ENCODE measurements around the gene NUDT22. TPM values are rescaled to one million over a fixed set of nuclear protein-coding genes. Genes with fewer than 3 reads are reported as not detected.

NUDT22 gene
- total RNA-seq, 1 donor from 2014 or later, result 40.8 TPM

GRCh38 chr11:64203421-64204079 is 22.5 kb upstream of the NUDT22 start:
- Mint-ChIP-seq H3K27me3 (ENCODE audit: low read depth) (no peaks in the 10 kb centered on the region), H3K4me3 (peak overlapping the region; percentile 58), H3K36me3 (ENCODE audit: low read depth) (peaks cover 18% of the 10 kb centered on the region), H3K27ac (ENCODE audit: unreplicated experiment) (no peak overlapping the region), H3K4me1 (peaks cover 9% of the 10 kb centered on the region), H3K9me3 (no peaks in the 10 kb centered on the region)
- DNase-seq (ENCODE audit: low read depth, low spot score), result no peak
- TF ChIP-seq CTCF (conservative IDR thresholded peaks at IDR 0.05), result no peak

- DNase-seq (ENCODE audit: low read depth, low spot score), result no peak
- peaks cover 18% of the 10 kb centered on the region for H3K36me3 Mint-ChIP-seq (ENCODE audit: low read depth)
Measured at GRCh38 chr11:64204080-64204440, 22.0 kb upstream of the NUDT22 start.

GRCh38 chr11:64204464-64204989 is 21.5 kb upstream of the NUDT22 start:
- H3K27ac Mint-ChIP-seq (ENCODE audit: unreplicated experiment), result no peak overlapping the region
- DNase-seq (ENCODE audit: low read depth, low spot score), result peak; percentile 49
- H3K4me3 Mint-ChIP-seq, result peak overlapping the region; percentile 33
- H3K36me3 Mint-ChIP-seq (ENCODE audit: low read depth), result peaks cover 18% of the 10 kb centered on the region
- H3K9me3 Mint-ChIP-seq, result no peaks in the 10 kb centered on the region
- no peaks in the 10 kb centered on the region for H3K27me3 Mint-ChIP-seq (ENCODE audit: low read depth)
- H3K4me1 Mint-ChIP-seq, result peaks cover 9% of the 10 kb centered on the region
- peak; percentile 60 for TF ChIP-seq CTCF (conservative IDR thresholded peaks at IDR 0.05)

More at GRCh38 chr11:64204080-64204440, 22.0 kb upstream of the NUDT22 start:
- Mint-ChIP-seq H3K27ac (ENCODE audit: unreplicated experiment) (no peak overlapping the region), H3K4me1 (peaks cover 9% of the 10 kb centered on the region), H3K4me3 (peak overlapping the region; percentile 58), H3K9me3 (no peaks in the 10 kb centered on the region), H3K27me3 (ENCODE audit: low read depth) (no peaks in the 10 kb centered on the region)
- TF ChIP-seq CTCF (conservative IDR thresholded peaks at IDR 0.05), result no peak

- Mint-ChIP-seq H3K4me1 (peaks cover 9% of the 10 kb centered on the region), H3K4me3 (no peak within 1 kb of the TSS), H3K27me3 (ENCODE audit: low read depth) (no peaks in the 10 kb centered on the region), H3K36me3 (ENCODE audit: low read depth) (peaks cover 11% of the 10 kb centered on the region), H3K27ac (ENCODE audit: unreplicated experiment) (peak within 1 kb of the TSS; percentile 35), H3K9me3 (no peaks in the 10 kb centered on the region)
- DNase-seq (ENCODE audit: low read depth, low spot score), result no peak
- TF ChIP-seq CTCF (conservative IDR thresholded peaks at IDR 0.05), result no peak
Measured at GRCh38 chr11:64206457-64207255, 19.4 kb upstream of the NUDT22 start, which contains the start of gene FERMT3. Gene FERMT3, plus strand, starts transcription at chr11:64206721. Its CDS starts 644 bp downstream, at chr11:64207365.

GRCh38 chr11:64207256-64208085 is 18.6 kb upstream of the NUDT22 start:
- Mint-ChIP-seq H3K4me1 (peaks cover 9% of the 10 kb centered on the region), H3K36me3 (ENCODE audit: low read depth) (peaks cover 11% of the 10 kb centered on the region)

More at GRCh38 chr11:64207256-64208085, 18.6 kb upstream of the NUDT22 start:
- Mint-ChIP-seq H3K27me3 (ENCODE audit: low read depth) (no peaks in the 10 kb centered on the region), H3K4me3 (no peak overlapping the region), H3K27ac (ENCODE audit: unreplicated experiment) (peak overlapping the region; percentile 27), H3K9me3 (no peaks in the 10 kb centered on the region)
- no peak for TF ChIP-seq CTCF (conservative IDR thresholded peaks at IDR 0.05)
- DNase-seq (ENCODE audit: low read depth, low spot score), result no peak

Measured in neural crest cell (in vitro differentiated cells).